GM18861 (cell line): ENCODE data around the gene MAP3K14.

Experiments
- ATAC-seq: cut with Tn5 transposase; IDR thresholded peaks from one replicate; pipeline ENCODE4 v1.9.1; 2021; ENCODE audit not compliant: unreplicated experiment

MAP3K14 gene

GRCh38 chr17:45238155-45238774 is 78.6 kb downstream of the MAP3K14 start:
- ATAC-seq, result no peak

GRCh38 chr17:45237686-45238085 is 79.1 kb downstream of the MAP3K14 start:
- ATAC-seq, result no peak

- ATAC-seq, result no peak
These were observed 80.6 kb downstream of the MAP3K14 start for GRCh38 chr17:45236282-45236606.

- ATAC-seq, result no peak
These were observed 81.2 kb downstream of the MAP3K14 start for GRCh38 chr17:45235416-45236281.

- ATAC-seq, result no peak
These were observed 82.0 kb downstream of the MAP3K14 start for GRCh38 chr17:45234641-45235415.

- no peak for ATAC-seq
These were observed 83.3 kb downstream of the MAP3K14 start for GRCh38 chr17:45233423-45233924.

GRCh38 chr17:45232514-45233422 is 84.1 kb downstream of the MAP3K14 start:
- no peak for ATAC-seq

- ATAC-seq, result no peak
These were observed 85.2 kb downstream of the MAP3K14 start for GRCh38 chr17:45231481-45232116.

GRCh38 chr17:45230787-45231480 is 85.9 kb downstream of the MAP3K14 start:
- ATAC-seq, result no peak

GRCh38 chr17:45230410-45230786 is 86.4 kb downstream of the MAP3K14 start:
- no peak for ATAC-seq

- no peak for ATAC-seq
These were observed 87.0 kb downstream of the MAP3K14 start for GRCh38 chr17:45229681-45230409.

- no peak for ATAC-seq
These were observed 87.9 kb downstream of the MAP3K14 start for GRCh38 chr17:45228763-45229539.

GRCh38 chr17:45227926-45228762 is 88.7 kb downstream of the MAP3K14 start:
- no peak for ATAC-seq

GRCh38 chr17:45227101-45227925 is 89.5 kb downstream of the MAP3K14 start:
- no peak for ATAC-seq

- no peak for ATAC-seq
These were observed 90.2 kb downstream of the MAP3K14 start for GRCh38 chr17:45226576-45226975.

- peak; percentile 30 for ATAC-seq
These were observed 90.8 kb downstream of the MAP3K14 start for GRCh38 chr17:45225964-45226530.
